Activated CD8-positive, alpha-beta memory T cell treated with anti-CD3 and anti-CD28 coated beads, Interleukin-2, amount 10 ng/mL, durations not matched to agents 7 days and 5 days (primary cell): ENCODE measurements around the gene LCMT1. TPM values are rescaled to one million over a fixed set of nuclear protein-coding genes. Genes with fewer than 3 reads are reported as not detected.
"Not testable (repeated sequence)": the region's sequence is repeated elsewhere in the genome, so short reads cannot be mapped to it uniquely, and the experiment has no call there.

Source experiments
- ATAC-seq: fragments of 150-1000 bp; cut with Tn5 transposase; one replicate; pipeline ENCODE4 v1.10.0; 2021; ENCODE audit warnings: moderate library complexity
- CTCF ChIA-PET: fragments of 350-600 bp; sonication (Branson Sonifier 250); formaldehyde crosslinking; loops from one replicate; lab custom pipeline; 2021; ENCODE audit warnings: antibody characterized with exemption; lab: Charles Lee
- DNase-seq: peaks from one replicate; pipeline ENCODE4 v3.0.0-alpha.2; 2020
- H3K27ac Mint-ChIP-seq: one replicate; pipeline ENCODE4 v1.8.0; 2021; ENCODE audit warnings: mild to moderate bottlenecking, mixed read lengths
- H3K27me3 Mint-ChIP-seq: one replicate; pipeline ENCODE4 v1.8.0; 2021; ENCODE audit warnings: mixed read lengths
- H3K36me3 Mint-ChIP-seq: one replicate; pipeline ENCODE4 v1.8.0; 2021; ENCODE audit warnings: mild to moderate bottlenecking, mixed read lengths
- H3K4me1 Mint-ChIP-seq: one replicate; pipeline ENCODE4 v1.8.0; 2021; ENCODE audit warnings: mixed read lengths
- H3K4me3 Mint-ChIP-seq: one replicate; pipeline ENCODE4 v1.8.0; 2021; ENCODE audit warnings: mild to moderate bottlenecking, moderate library complexity, mixed read lengths
- H3K9me3 Mint-ChIP-seq: one replicate; pipeline ENCODE4 v1.8.0; 2022; ENCODE audit warnings: low read depth, mixed read lengths
- total RNA-seq, 2 experiments: library from RNA; stranded (reverse); gene quantifications; one replicate each; pipeline ENCODE4 v1.2.3, GENCODE V29; 2021

LCMT1 gene
- total RNA-seq, 2 experiments from 2014 or later, result 38.9 to 44.6 TPM

DNA sequence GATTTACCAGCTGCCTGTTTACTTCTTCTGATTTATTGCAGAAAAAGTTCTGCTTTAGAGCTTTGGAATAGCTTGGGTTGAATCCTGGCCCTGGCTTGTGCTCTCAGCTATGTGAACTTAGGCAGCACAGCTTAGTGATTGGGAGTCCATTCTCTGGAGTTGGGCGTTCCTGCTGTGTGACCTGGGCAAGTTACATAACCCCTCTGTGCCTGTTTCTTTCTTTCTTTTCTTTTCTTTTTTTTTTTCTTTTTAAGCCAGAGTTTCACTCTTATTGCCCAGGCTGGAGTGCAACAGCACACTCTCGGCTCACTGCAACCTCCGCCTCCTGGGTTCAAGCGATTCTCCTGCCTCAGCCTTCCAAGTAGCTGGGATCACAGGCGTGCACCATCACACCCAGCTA is 53.7 kb downstream of the LCMT1 start:
- Mint-ChIP-seq H3K4me3 (no peak overlapping the region), H3K4me1 (no peaks in the 10 kb centered on the region), H3K9me3 (no peaks in the 10 kb centered on the region), H3K27me3 (no peaks in the 10 kb centered on the region), H3K27ac (no peak overlapping the region), H3K36me3 (peaks cover 27% of the 10 kb centered on the region)
- CTCF ChIA-PET, result no interaction called here
- ATAC-seq (no peak), DNase-seq (no peak)

- H3K9me3 Mint-ChIP-seq, H3K4me3 Mint-ChIP-seq, DNase-seq, H3K4me1 Mint-ChIP-seq, H3K27me3 Mint-ChIP-seq, CTCF ChIA-PET, H3K27ac Mint-ChIP-seq, ATAC-seq: not testable (repeated sequence)
- H3K36me3 Mint-ChIP-seq, result peaks cover 37% of the 10 kb centered on the region
Measured at GRCh38 chr16:25167920-25168319, 56.4 kb downstream of the LCMT1 start.

- no peaks in the 10 kb centered on the region for H3K9me3 Mint-ChIP-seq
- CTCF ChIA-PET, result no interaction called here
Measured at GRCh38 chr16:25171390-25171789, 59.8 kb downstream of the LCMT1 start.

DNA sequence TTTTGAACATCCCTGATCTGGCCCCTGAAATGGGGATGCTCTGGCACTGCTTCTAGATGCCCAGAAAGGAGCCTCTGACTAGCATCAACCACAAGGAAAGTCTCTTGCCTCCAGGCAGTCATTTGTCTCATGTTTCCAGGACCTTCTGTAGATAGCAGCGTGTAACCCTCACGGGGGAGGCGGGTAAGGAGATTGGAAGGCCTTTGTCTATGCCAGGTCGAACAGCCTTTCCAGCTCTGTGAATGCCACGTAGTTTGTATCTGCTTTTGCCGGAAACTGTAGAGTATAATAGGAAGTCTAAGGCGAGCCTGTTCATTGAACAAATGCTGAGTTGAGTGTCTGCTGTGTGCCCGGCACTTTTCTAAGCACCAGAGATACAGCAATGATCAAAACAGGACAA is 61.3 kb downstream of the LCMT1 start:
- DNase-seq, result no peak
- ATAC-seq, result no peak
- Mint-ChIP-seq H3K27ac (no peak overlapping the region), H3K36me3 (peaks cover 24% of the 10 kb centered on the region), H3K9me3 (no peaks in the 10 kb centered on the region), H3K4me1 (no peaks in the 10 kb centered on the region), H3K27me3 (no peaks in the 10 kb centered on the region), H3K4me3 (no peak overlapping the region)
- CTCF ChIA-PET, result no interaction called here

More at GRCh38 chr16:25171390-25171789, 59.8 kb downstream of the LCMT1 start:
- Mint-ChIP-seq H3K36me3 (peaks cover 31% of the 10 kb centered on the region), H3K4me1 (no peaks in the 10 kb centered on the region), H3K4me3 (no peak overlapping the region), H3K27me3 (no peaks in the 10 kb centered on the region), H3K27ac (no peak overlapping the region)
- ATAC-seq, result no peak
- no peak for DNase-seq

- Mint-ChIP-seq H3K27ac (no peak overlapping the region), H3K36me3 (peaks cover 27% of the 10 kb centered on the region), H3K4me1 (peaks cover 1% of the 10 kb centered on the region), H3K27me3 (no peaks in the 10 kb centered on the region), H3K9me3 (no peaks in the 10 kb centered on the region), H3K4me3 (no peak overlapping the region)
- ATAC-seq (no peak), DNase-seq (no peak)
- CTCF ChIA-PET, result interaction anchor here (2.3 kb wide), 1 partner anchor 51 kb away, joined by 9 read pairs; no protein-coding TSS in a partner anchor
Measured at GRCh38 chr16:25174285-25174684, 62.7 kb downstream of the LCMT1 start.

DNA sequence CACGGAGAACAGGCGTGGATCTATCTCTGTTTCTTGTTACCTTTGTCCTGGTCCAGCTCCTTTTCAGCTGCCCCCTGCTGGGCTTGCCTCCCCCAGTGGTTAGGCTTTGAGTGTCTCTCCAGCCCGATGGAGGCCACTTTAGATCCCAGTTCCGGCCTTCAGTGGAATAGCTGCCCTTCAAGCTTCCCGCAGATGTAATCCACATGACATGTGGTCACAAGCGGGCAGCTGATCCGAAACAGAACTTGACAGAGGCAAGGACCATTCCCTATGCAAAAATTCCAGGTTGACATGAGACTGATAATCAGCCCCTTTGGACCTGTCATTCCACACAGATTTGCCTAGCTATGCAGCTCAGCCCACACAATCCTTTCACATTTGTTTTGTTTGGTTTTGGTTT is 64.6 kb downstream of the LCMT1 start:
- H3K4me3 Mint-ChIP-seq, result no peak overlapping the region
- peaks cover 6% of the 10 kb centered on the region for H3K4me1 Mint-ChIP-seq
- H3K36me3 Mint-ChIP-seq, result peaks cover 17% of the 10 kb centered on the region
- no peak for DNase-seq
- no peak for ATAC-seq
- H3K27ac Mint-ChIP-seq, result no peak overlapping the region
- H3K27me3 Mint-ChIP-seq, result no peaks in the 10 kb centered on the region
- H3K9me3 Mint-ChIP-seq, result no peaks in the 10 kb centered on the region
- CTCF ChIA-PET, result interaction anchor here (1.1 to 2.3 kb wide), 2 partner anchors 10 to 49 kb away, joined by 3 to 9 read pairs; no protein-coding TSS in a partner anchor

DNA sequence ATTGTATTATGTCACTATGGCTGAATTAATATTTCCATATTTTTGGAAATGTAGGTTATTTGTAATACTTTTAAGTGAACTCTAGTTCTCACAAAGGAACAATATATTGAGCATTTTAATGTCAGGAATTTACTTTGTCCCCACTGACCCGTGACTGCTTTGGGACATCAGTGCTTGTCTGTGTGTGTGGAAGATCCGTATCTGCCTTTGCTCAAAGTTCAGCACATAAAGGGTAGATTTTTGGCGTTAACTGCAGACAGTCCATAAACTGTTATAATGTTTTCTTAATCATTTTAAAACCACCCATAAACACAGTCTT is 65.9 kb downstream of the LCMT1 start:
- H3K27ac Mint-ChIP-seq, result no peak overlapping the region
- no peak overlapping the region for H3K4me3 Mint-ChIP-seq

GRCh38 chr16:25177831-25178688 is 66.5 kb downstream of the LCMT1 start:
- CTCF ChIA-PET, result no interaction called here
- Mint-ChIP-seq H3K36me3 (peaks cover 8% of the 10 kb centered on the region), H3K27ac (no peak overlapping the region), H3K9me3 (no peaks in the 10 kb centered on the region), H3K27me3 (no peaks in the 10 kb centered on the region), H3K4me3 (no peak overlapping the region), H3K4me1 (peaks cover 13% of the 10 kb centered on the region)
- DNase-seq, result no peak
- ATAC-seq, result no peak

More for the DNA sequence above, 65.9 kb downstream of the LCMT1 start:
- Mint-ChIP-seq H3K9me3 (no peaks in the 10 kb centered on the region), H3K27me3 (no peaks in the 10 kb centered on the region), H3K4me1 (peaks cover 13% of the 10 kb centered on the region), H3K36me3 (peaks cover 10% of the 10 kb centered on the region)
- no peak for ATAC-seq
- DNase-seq, result no peak
- CTCF ChIA-PET, result no interaction called here

DNA sequence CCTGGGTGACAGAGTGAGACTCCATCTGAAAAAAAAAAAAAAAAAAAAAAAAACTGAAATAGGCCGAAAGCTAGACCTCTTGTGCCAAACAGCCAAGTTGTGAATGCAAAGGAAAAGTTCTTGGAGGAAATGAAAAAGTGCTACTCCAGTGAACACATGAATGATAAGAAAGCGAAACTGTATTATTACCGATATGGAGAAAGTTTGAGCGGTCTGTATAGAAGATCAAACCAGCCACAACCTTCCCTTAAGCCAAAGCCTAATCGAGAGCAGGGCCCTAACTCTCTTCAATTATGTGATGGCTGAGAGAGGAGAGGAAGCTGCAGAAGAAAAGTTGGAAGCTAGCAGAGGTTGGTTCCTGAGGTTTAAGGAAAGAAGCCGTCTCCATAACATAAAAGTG is 69.7 kb downstream of the LCMT1 start:
- not testable (repeated sequence) for ATAC-seq, H3K27me3 Mint-ChIP-seq, DNase-seq, H3K36me3 Mint-ChIP-seq, H3K9me3 Mint-ChIP-seq
- H3K27ac Mint-ChIP-seq, result peak overlapping the region; percentile 43
- CTCF ChIA-PET, result interaction anchor here (1.3 kb wide), 1 partner anchor 44 kb away, joined by 6 read pairs; no protein-coding TSS in a partner anchor
- peak overlapping the region; percentile 46 for H3K4me3 Mint-ChIP-seq
- H3K4me1 Mint-ChIP-seq, result peaks cover 13% of the 10 kb centered on the region

DNA sequence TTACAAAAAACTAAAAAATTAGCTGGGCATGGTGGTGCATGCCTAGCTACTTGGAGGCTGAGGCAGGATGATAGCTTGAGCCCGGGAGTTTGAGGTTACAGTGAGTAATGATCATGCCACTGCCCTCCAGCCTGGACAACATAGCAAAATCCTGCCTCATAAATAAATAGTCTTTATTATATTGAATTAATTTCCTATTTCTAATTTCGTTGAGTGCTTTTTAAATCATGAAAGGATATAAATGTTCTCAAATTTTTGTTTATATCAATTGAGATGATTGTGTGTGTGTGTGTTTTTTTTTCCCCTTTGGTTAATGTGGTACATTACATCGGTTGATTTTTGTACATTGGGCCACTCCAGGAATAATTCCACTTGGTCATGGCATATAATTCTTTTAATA is 73.2 kb downstream of the LCMT1 start:
- Mint-ChIP-seq H3K36me3 (no peaks in the 10 kb centered on the region), H3K27ac (no peak overlapping the region)
- CTCF ChIA-PET, result no interaction called here

GRCh38 chr16:25187491-25187795 is 75.9 kb downstream of the LCMT1 start:
- CTCF ChIA-PET, result interaction anchor here (1.3 kb wide), 1 partner anchor 39 kb away, joined by 3 read pairs; no protein-coding TSS in a partner anchor
- DNase-seq, result no peak
- no peak overlapping the region for H3K4me3 Mint-ChIP-seq
- no peaks in the 10 kb centered on the region for H3K27me3 Mint-ChIP-seq
- no peaks in the 10 kb centered on the region for H3K4me1 Mint-ChIP-seq
- H3K9me3 Mint-ChIP-seq, result no peaks in the 10 kb centered on the region
- H3K27ac Mint-ChIP-seq, result no peak overlapping the region
- H3K36me3 Mint-ChIP-seq, result no peaks in the 10 kb centered on the region
- ATAC-seq, result no peak

More for the DNA sequence above, 73.2 kb downstream of the LCMT1 start:
- ATAC-seq (no peak), DNase-seq (no peak)
- H3K9me3 Mint-ChIP-seq, result no peaks in the 10 kb centered on the region
- H3K4me3 Mint-ChIP-seq, result no peak overlapping the region
- no peaks in the 10 kb centered on the region for H3K27me3 Mint-ChIP-seq
- H3K4me1 Mint-ChIP-seq, result peaks cover 12% of the 10 kb centered on the region

DNA sequence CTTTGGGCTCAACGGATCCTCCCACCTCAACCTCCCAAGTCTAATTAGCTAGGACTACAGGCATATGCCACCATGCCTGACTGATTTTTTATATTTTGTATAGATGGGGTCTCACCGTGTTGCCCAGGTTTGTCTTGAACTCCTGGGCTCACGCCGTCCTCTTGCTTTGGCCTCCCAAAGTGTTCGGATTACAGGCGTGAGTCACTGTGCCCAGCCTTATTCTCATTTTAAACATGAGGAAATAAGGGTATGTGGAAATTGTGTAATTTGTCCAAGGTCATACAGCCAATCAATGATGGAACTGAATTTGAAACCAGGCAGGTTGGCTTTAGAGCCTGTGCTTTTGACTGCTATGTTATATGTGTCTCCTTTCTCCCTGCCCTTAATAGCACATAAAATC is 77.8 kb downstream of the LCMT1 start:
- no peaks in the 10 kb centered on the region for H3K9me3 Mint-ChIP-seq
- no peak for DNase-seq
- ATAC-seq, result no peak
- no peak overlapping the region for H3K4me3 Mint-ChIP-seq
- H3K27me3 Mint-ChIP-seq, result no peaks in the 10 kb centered on the region
- H3K4me1 Mint-ChIP-seq, result no peaks in the 10 kb centered on the region
- H3K36me3 Mint-ChIP-seq, result no peaks in the 10 kb centered on the region
- CTCF ChIA-PET, result no interaction called here
- H3K27ac Mint-ChIP-seq, result no peak overlapping the region

DNA sequence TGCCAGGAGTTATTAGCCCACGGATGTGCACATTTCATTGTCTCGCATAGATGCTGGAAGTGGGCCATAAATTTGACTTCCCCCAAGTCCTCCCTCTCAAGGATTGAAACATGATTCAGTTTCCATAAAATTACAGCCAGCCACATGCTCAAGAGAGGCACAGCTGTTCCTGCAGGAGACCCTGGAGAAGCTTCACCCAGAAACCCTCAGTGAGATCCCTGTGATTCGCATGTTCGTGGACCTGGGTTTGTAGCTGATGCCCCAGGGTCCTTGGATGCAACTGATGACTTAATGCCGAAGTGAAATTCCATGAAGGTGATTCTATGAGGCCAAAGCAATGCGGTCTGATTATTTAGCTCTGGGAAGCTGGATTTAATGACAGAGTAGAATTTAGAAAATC is 80.6 kb downstream of the LCMT1 start:
- CTCF ChIA-PET, result no interaction called here
- ATAC-seq, result no peak
- H3K36me3 Mint-ChIP-seq, result no peaks in the 10 kb centered on the region

GRCh38 chr16:25194273-25194878 is 82.8 kb downstream of the LCMT1 start:
- H3K36me3 Mint-ChIP-seq, result no peaks in the 10 kb centered on the region
- no peak overlapping the region for H3K4me3 Mint-ChIP-seq
- CTCF ChIA-PET, result no interaction called here
- ATAC-seq (no peak), DNase-seq (no peak)
- H3K9me3 Mint-ChIP-seq, result no peaks in the 10 kb centered on the region
- H3K27ac Mint-ChIP-seq, result no peak overlapping the region
- H3K27me3 Mint-ChIP-seq, result no peaks in the 10 kb centered on the region
- H3K4me1 Mint-ChIP-seq, result no peaks in the 10 kb centered on the region

More for the DNA sequence above, 80.6 kb downstream of the LCMT1 start:
- Mint-ChIP-seq H3K4me3 (no peak overlapping the region), H3K9me3 (no peaks in the 10 kb centered on the region), H3K4me1 (no peaks in the 10 kb centered on the region), H3K27me3 (no peaks in the 10 kb centered on the region), H3K27ac (no peak overlapping the region)
- DNase-seq, result no peak
